Caco-2 (cell line): ENCODE data around the gene UBE2L5. TPM values are rescaled to one million over a fixed set of nuclear protein-coding genes. Genes with fewer than 3 reads are reported as not detected.

Experiments used
- BruUV-seq: library from RNA; stranded (reverse); fragments of 400-500 nt; replicated peaks from 2 replicates; lab custom pipeline; 2021; lab: Mats Ljungman, UMichigan
- CTCF ChIA-PET: fragments of 300-600 bp; sonication (Branson Sonifier 250); formaldehyde crosslinking; loops from one replicate; lab custom pipeline; 2022; ENCODE audit warnings: antibody characterized with exemption; lab: Charles Lee
- POLR2A ChIA-PET: fragments of 300-600 bp; sonication (Branson Sonifier 250); formaldehyde crosslinking; loops from one replicate; lab custom pipeline; 2022; ENCODE audit warnings: antibody characterized with exemption; lab: Charles Lee
- DNase-seq, 2 experiments: peaks; one replicate each; pipeline versions ENCODE4 v3.0.0 to v3.0.0-alpha.2; 2020 to 2022
- H3K27me3 ChIP-seq: replicated peaks from 2 replicates; pipeline ENCODE4 v1.6.0; 2011; ENCODE audit warnings: low read length; ENCODE audit not compliant: control insufficient read depth, insufficient read depth
- H3K36me3 ChIP-seq: 2 replicates; pipeline ENCODE4 v1.5.1; 2011; ENCODE audit warnings: low read length; ENCODE audit not compliant: control insufficient read depth, insufficient read depth
- H3K4me1 ChIP-seq: fragments of 250-450 bp; sonication (Bioruptor Pico); 2 replicates; pipeline ENCODE4 v1.5.1; 2020; ENCODE audit warnings: mild to moderate bottlenecking
- H3K4me3 ChIP-seq: 2 replicates; pipeline ENCODE4 v1.5.1; 2011; ENCODE audit warnings: low read depth, mild to moderate bottlenecking, control low read depth, low read length
- H3K9me3 ChIP-seq: fragments of 250-450 bp; sonication (Bioruptor Pico); 2 replicates; pipeline ENCODE4 v1.5.1; 2020; ENCODE audit warnings: mild to moderate bottlenecking, moderate library complexity
- H3K27ac Mint-ChIP-seq: one replicate; pipeline ENCODE4 v1.8.0; 2022; ENCODE audit warnings: mixed read lengths; ENCODE audit not compliant: unreplicated experiment
- H3K27me3 Mint-ChIP-seq: one replicate; pipeline ENCODE4 v1.8.0; 2022; ENCODE audit warnings: mixed read lengths; ENCODE audit not compliant: insufficient read depth, unreplicated experiment
- H3K36me3 Mint-ChIP-seq: one replicate; pipeline ENCODE4 v1.8.0; 2022; ENCODE audit warnings: mild to moderate bottlenecking, mixed read lengths; ENCODE audit not compliant: insufficient read depth, unreplicated experiment
- H3K4me1 Mint-ChIP-seq: one replicate; pipeline ENCODE4 v1.8.0; 2022; ENCODE audit warnings: low read depth, mixed read lengths; ENCODE audit not compliant: unreplicated experiment
- H3K4me3 Mint-ChIP-seq: one replicate; pipeline ENCODE4 v1.8.0; 2022; ENCODE audit warnings: mild to moderate bottlenecking, moderate library complexity, mixed read lengths; ENCODE audit not compliant: unreplicated experiment
- H3K9me3 Mint-ChIP-seq: one replicate; pipeline ENCODE4 v1.8.0; 2022; ENCODE audit warnings: mixed read lengths; ENCODE audit not compliant: unreplicated experiment
- intact Hi-C: fragments of 100-400 bp; cut with micrococcal nuclease; formaldehyde crosslinking; loops from one replicate; pipeline ENCODE4 v1.10.0; 2022; ENCODE audit not compliant: unreplicated experiment
- total RNA-seq: library from RNA; stranded (reverse); gene quantifications from 2 replicates; pipeline ENCODE4 v1.2.3, GENCODE V29; 2022
- TF ChIP-seq, protein P1 (sequence below), 2 experiments: fragments of 200-600 bp in 1 of 2; IDR thresholded peaks; 1 replicate in 1 of 2; 2 replicates in 1 of 2; pipeline versions ENCODE4 v1.5.1 to v1.8.0; 2011 to 2022; ENCODE audit warnings: antibody characterized with exemption in 1 of 2, control low read depth in 1 of 2, inconsistent platforms in 1 of 2, low read depth in 1 of 2, low read length in 1 of 2, mild to moderate bottlenecking in 1 of 2, moderate library complexity in 1 of 2; ENCODE audit not compliant: insufficient read depth in 1 of 2, severe bottlenecking in 1 of 2, unreplicated experiment in 1 of 2

The UBE2L5 gene
- total RNA-seq, 1 experiment from 2014 or later = not detected

DNA sequence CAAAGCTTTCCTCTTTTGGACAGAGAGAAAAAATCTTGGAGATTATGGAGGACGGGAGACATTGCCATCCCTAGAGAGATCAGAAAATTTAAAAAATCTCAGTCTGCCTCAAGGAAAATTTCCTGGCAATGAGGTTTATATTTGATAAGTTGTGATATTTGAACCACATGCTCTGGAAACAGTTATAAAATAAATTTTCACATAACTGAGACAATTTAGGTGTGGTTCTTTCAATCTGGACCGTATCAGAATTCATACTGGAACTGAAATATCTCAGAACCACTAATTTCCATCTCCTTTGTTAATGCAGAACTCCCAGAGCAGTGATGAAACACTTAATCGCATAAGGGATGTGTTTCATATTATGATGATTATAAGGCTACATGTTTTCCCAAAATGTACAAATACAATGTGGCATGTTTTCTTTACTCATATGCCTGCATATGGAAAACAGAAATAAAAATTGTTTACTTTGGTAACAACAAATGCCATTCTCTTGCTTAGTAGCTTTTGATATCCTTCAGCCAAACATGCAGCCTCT lies 13.7 kb downstream of the UBE2L5 start:
- peaks cover 9% of the 10 kb centered on the region for H3K4me1 ChIP-seq
- TF ChIP-seq, protein P1, sequence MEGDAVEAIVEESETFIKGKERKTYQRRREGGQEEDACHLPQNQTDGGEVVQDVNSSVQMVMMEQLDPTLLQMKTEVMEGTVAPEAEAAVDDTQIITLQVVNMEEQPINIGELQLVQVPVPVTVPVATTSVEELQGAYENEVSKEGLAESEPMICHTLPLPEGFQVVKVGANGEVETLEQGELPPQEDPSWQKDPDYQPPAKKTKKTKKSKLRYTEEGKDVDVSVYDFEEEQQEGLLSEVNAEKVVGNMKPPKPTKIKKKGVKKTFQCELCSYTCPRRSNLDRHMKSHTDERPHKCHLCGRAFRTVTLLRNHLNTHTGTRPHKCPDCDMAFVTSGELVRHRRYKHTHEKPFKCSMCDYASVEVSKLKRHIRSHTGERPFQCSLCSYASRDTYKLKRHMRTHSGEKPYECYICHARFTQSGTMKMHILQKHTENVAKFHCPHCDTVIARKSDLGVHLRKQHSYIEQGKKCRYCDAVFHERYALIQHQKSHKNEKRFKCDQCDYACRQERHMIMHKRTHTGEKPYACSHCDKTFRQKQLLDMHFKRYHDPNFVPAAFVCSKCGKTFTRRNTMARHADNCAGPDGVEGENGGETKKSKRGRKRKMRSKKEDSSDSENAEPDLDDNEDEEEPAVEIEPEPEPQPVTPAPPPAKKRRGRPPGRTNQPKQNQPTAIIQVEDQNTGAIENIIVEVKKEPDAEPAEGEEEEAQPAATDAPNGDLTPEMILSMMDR (IDR thresholded peaks at IDR 0.05; ENCODE audit: insufficient read depth in 1 of 2, low read depth in 1 of 2, low read length in 1 of 2, severe bottlenecking in 1 of 2, unreplicated experiment in 1 of 2) = no peak
- Mint-ChIP-seq H3K27ac (no peak overlapping the region), H3K9me3 (no peaks in the 10 kb centered on the region), H3K27me3 (no peaks in the 10 kb centered on the region), H3K4me3 (no peak overlapping the region), H3K4me1 (no peaks in the 10 kb centered on the region), H3K36me3 (no peaks in the 10 kb centered on the region)
- DNase-seq = no peak
- intact Hi-C loops = no loop called here
- no peaks in the 10 kb centered on the region for H3K36me3 ChIP-seq
- BruUV-seq = no TSS peak
- ChIA-PET CTCF (no interaction called here), POLR2A (no interaction called here)
- no peaks in the 10 kb centered on the region for H3K27me3 ChIP-seq
- no peak overlapping the region for H3K4me3 ChIP-seq
- no peaks in the 10 kb centered on the region for H3K9me3 ChIP-seq

DNA sequence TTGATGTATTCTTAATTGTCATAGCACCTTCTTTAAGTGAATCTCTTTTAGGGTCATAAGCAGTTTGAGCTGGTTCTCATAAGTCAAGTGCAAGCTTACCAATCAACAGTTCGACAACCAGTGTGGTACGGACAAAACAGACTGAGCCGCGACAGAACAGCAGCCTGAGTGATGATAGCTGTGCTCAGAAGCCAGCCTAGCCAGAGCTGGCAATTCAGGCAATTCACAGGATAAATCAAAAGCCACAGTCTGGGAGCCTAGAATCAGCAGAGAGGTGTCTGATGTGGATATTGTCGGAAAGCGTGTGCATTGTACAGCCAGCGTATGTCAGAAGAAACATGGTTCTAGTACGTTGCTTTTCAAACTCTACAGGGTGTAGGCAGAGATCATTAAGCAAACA lies 14.9 kb downstream of the UBE2L5 start:
- H3K27ac Mint-ChIP-seq = no peak overlapping the region
- no peaks in the 10 kb centered on the region for H3K27me3 Mint-ChIP-seq
- H3K36me3 ChIP-seq = no peaks in the 10 kb centered on the region
- no peaks in the 10 kb centered on the region for H3K36me3 Mint-ChIP-seq
- no peaks in the 10 kb centered on the region for H3K9me3 Mint-ChIP-seq
- H3K9me3 ChIP-seq = no peaks in the 10 kb centered on the region
- no peaks in the 10 kb centered on the region for H3K27me3 ChIP-seq
- intact Hi-C loops = no loop called here
- no peak overlapping the region for H3K4me3 ChIP-seq
- POLR2A ChIA-PET = no interaction called here
- no TSS peak for BruUV-seq
- H3K4me3 Mint-ChIP-seq = no peak overlapping the region
- H3K4me1 ChIP-seq = no peaks in the 10 kb centered on the region
- no peaks in the 10 kb centered on the region for H3K4me1 Mint-ChIP-seq
- TF ChIP-seq, protein P1 (IDR thresholded peaks at IDR 0.05; ENCODE audit: insufficient read depth in 1 of 2, low read depth in 1 of 2, low read length in 1 of 2, severe bottlenecking in 1 of 2, unreplicated experiment in 1 of 2) = no peak
- no peak for DNase-seq
- CTCF ChIA-PET = interaction anchor here (0.7 kb wide), 1 partner anchor 15 kb away, joined by 3 read pairs; no protein-coding TSS in a partner anchor

DNA sequence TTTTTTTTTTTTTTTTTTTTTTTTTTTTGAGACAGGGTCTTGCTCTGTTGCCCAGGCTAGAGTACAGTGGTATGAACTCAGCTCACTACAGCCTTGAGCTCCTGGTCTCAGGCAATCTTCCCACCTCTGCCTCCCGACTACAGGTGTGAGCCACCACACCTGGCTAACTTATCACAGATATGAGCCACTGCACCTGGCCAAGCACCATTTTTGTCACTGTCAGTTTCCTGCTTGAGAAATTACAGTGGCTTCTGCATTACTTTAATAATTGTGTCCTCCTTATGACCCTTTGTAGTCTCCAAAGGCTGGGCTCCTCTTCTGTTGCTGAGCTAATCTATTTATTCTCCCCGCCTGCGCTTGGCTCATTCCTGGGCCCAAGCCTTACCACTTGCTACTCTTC lies 16.0 kb downstream of the UBE2L5 start:
- no peaks in the 10 kb centered on the region for H3K4me1 ChIP-seq
- H3K27me3 ChIP-seq = no peaks in the 10 kb centered on the region
- no peaks in the 10 kb centered on the region for H3K36me3 ChIP-seq
- no peaks in the 10 kb centered on the region for H3K36me3 Mint-ChIP-seq
- H3K4me3 ChIP-seq = no peak overlapping the region
- no peaks in the 10 kb centered on the region for H3K27me3 Mint-ChIP-seq
- no TSS peak for BruUV-seq
- DNase-seq = no peak
- no peak overlapping the region for H3K4me3 Mint-ChIP-seq
- no peak overlapping the region for H3K27ac Mint-ChIP-seq
- no peaks in the 10 kb centered on the region for H3K4me1 Mint-ChIP-seq
- TF ChIP-seq, protein P1 (IDR thresholded peaks at IDR 0.05; ENCODE audit: insufficient read depth in 1 of 2, low read depth in 1 of 2, low read length in 1 of 2, severe bottlenecking in 1 of 2, unreplicated experiment in 1 of 2) = no peak
- POLR2A ChIA-PET = no interaction called here
- H3K9me3 ChIP-seq = no peaks in the 10 kb centered on the region
- intact Hi-C loops = no loop called here
- CTCF ChIA-PET = no interaction called here
- no peaks in the 10 kb centered on the region for H3K9me3 Mint-ChIP-seq
